ENCODE measurements around the gene G0S2. TPM values are rescaled to one million over a fixed set of nuclear protein-coding genes. Genes with fewer than 3 reads are reported as not detected.

G0S2 gene
- total and polyA plus RNA-seq, 2 experiments from 2014 or later = 3.2 to 8.2 TPM

DNA sequence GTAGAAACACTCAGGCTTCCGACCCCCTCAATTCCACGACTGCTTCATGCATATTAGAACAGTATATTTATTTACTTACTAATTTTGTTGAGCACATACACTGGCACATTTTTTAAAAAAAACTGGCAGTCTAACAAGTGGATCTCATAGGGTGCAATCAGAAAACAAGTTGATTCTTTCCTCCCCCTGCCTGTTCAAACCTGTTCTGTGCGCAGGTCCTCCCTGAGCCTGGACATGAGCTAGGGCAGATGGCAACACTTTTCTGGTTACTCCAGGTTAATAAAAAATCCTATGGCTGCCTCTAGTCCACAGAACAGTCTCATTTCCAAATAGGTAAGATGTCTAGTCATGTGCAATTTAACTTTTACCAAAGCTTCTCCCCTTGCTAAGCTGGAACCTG lies 48.1 kb downstream of the G0S2 start (continued):
- no peak for TF ChIP-seq CREB1 (CRISPR knock-in tag; IDR thresholded peaks at IDR 0.05; ENCODE audit: low read depth)
- no peak for TF ChIP-seq NANOG (IDR thresholded peaks at IDR 0.05; ENCODE audit: borderline replicate concordance)
- no peak for TF ChIP-seq ZNF462 (CRISPR knock-in tag; IDR thresholded peaks at IDR 0.05)
- TF ChIP-seq STAT1 (IDR thresholded peaks at IDR 0.05; ENCODE audit: unreplicated experiment) = no peak
- TF ChIP-seq ZNF114 (CRISPR knock-in tag; IDR thresholded peaks at IDR 0.05) = no peak

GRCh38 chr1:209723756-209724693 lies 48.8 kb downstream of the G0S2 start:
- Histone ChIP-seq H3K27me3 (ENCODE audit: insufficient read depth) (no peaks in the 10 kb centered on the region), H3K27ac (ENCODE audit: low read depth) (no peak overlapping the region), H3K4me2 (no peak overlapping the region), H3K4me3 (no peak overlapping the region), H3K36me3 (ENCODE audit: insufficient read depth) (no peaks in the 10 kb centered on the region), H2AFZ (no peak overlapping the region), H3F3A (replicated peaks; ENCODE audit: low read depth) (no peaks in the 10 kb centered on the region), H3K4me1 (ENCODE audit: insufficient read depth) (no peaks in the 10 kb centered on the region), H3K79me2 (replicated peaks; ENCODE audit: insufficient read depth) (no peaks in the 10 kb centered on the region), H3K9me2 (ENCODE audit: insufficient read depth) (peaks cover 6% of the 10 kb centered on the region; the same call in 1 of the 2 replicates), H4K20me1 (replicated peaks; ENCODE audit: insufficient read depth) (no peaks in the 10 kb centered on the region)
- no peaks in the 10 kb centered on the region for H3K4me1 Mint-ChIP-seq
- no peaks in the 10 kb centered on the region for H3K27me3 Mint-ChIP-seq (ENCODE audit: insufficient read depth, low read depth, poor library complexity)
- DNase-seq (ENCODE audit: low spot score) (no peak), ATAC-seq (no peak)
- H3K9me3 Mint-ChIP-seq = no peaks in the 10 kb centered on the region
- no peak overlapping the region for H3K4me3 Mint-ChIP-seq
- H3K36me3 Mint-ChIP-seq (ENCODE audit: low read depth) = no peaks in the 10 kb centered on the region
- H3K27ac Mint-ChIP-seq = no peak overlapping the region
- TF ChIP-seq JUNB (IDR thresholded peaks at IDR 0.05; ENCODE audit: unreplicated experiment) (no peak), CTCF (conservative IDR thresholded peaks at IDR 0.05; ENCODE audit: low read depth in 2 of 2) (no peak), POLR2AphosphoS5 (IDR thresholded peaks at IDR 0.05; ENCODE audit: low read depth) (no peak), ZNF331 (CRISPR knock-in tag; IDR thresholded peaks at IDR 0.05; ENCODE audit: low read depth) (no peak), EZH2phosphoT487 (IDR thresholded peaks at IDR 0.05; ENCODE audit: unreplicated experiment) (no peak), STAT1 (IDR thresholded peaks at IDR 0.05; ENCODE audit: unreplicated experiment) (no peak), ZNF114 (CRISPR knock-in tag; IDR thresholded peaks at IDR 0.05) (no peak), NANOG (IDR thresholded peaks at IDR 0.05; ENCODE audit: borderline replicate concordance) (no peak)
- TF ChIP-seq, protein P1, sequence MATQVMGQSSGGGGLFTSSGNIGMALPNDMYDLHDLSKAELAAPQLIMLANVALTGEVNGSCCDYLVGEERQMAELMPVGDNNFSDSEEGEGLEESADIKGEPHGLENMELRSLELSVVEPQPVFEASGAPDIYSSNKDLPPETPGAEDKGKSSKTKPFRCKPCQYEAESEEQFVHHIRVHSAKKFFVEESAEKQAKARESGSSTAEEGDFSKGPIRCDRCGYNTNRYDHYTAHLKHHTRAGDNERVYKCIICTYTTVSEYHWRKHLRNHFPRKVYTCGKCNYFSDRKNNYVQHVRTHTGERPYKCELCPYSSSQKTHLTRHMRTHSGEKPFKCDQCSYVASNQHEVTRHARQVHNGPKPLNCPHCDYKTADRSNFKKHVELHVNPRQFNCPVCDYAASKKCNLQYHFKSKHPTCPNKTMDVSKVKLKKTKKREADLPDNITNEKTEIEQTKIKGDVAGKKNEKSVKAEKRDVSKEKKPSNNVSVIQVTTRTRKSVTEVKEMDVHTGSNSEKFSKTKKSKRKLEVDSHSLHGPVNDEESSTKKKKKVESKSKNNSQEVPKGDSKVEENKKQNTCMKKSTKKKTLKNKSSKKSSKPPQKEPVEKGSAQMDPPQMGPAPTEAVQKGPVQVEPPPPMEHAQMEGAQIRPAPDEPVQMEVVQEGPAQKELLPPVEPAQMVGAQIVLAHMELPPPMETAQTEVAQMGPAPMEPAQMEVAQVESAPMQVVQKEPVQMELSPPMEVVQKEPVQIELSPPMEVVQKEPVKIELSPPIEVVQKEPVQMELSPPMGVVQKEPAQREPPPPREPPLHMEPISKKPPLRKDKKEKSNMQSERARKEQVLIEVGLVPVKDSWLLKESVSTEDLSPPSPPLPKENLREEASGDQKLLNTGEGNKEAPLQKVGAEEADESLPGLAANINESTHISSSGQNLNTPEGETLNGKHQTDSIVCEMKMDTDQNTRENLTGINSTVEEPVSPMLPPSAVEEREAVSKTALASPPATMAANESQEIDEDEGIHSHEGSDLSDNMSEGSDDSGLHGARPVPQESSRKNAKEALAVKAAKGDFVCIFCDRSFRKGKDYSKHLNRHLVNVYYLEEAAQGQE (IDR thresholded peaks at IDR 0.05; ENCODE audit: unreplicated experiment) = no peak
